ENCODE data around the gene SETD5.

- no peak for TF ChIP-seq CTCF (IDR thresholded peaks at IDR 0.05)
- TF ChIP-seq E2F1 (CRISPR knock-in tag; IDR thresholded peaks at IDR 0.05): no peak
- TF ChIP-seq E2F4 (CRISPR knock-in tag; IDR thresholded peaks at IDR 0.05; ENCODE audit: borderline replicate concordance, low read depth): no peak
- TF ChIP-seq MAX (CRISPR knock-in tag; IDR thresholded peaks at IDR 0.05): no peak
- no peak for TF ChIP-seq ESRRA (CRISPR knock-in tag; IDR thresholded peaks at IDR 0.05; ENCODE audit: borderline replicate concordance)
- no peak for TF ChIP-seq ATF3 (CRISPR knock-in tag; conservative IDR thresholded peaks at IDR 0.05)
- no peak for TF ChIP-seq SMAD3 (CRISPR knock-in tag; IDR thresholded peaks at IDR 0.05; ENCODE audit: borderline replicate concordance)
- no peak for TF ChIP-seq HMGXB4 (CRISPR knock-in tag; IDR thresholded peaks at IDR 0.05)
- TF ChIP-seq ATF6 (CRISPR knock-in tag; IDR thresholded peaks at IDR 0.05): no peak
Observed at GRCh38 chr3:9409981-9410854, 12.8 kb downstream of the SETD5 start.
